Small intestine (tissue), 7 donors: ENCODE data around the gene ADAMTSL1. TPM values are rescaled to one million over a fixed set of nuclear protein-coding genes. Genes with fewer than 3 reads are reported as not detected.

Experiments
- DNase-seq, 2 donors: peaks; one replicate each; pipeline versions ENCODE4 v3.0.0 to v3.0.0-alpha.2; 2013
- FAIRE-seq: peaks from 2 replicates; lab custom pipeline; 2012; peaks lifted over from hg19 to GRCh38; lab: Jason Lieb, UNC
- H3K27ac ChIP-seq, 3 donors: one replicate each; pipeline ENCODE4 v1.5.1; 2013; ENCODE audit warnings: low read length in 2 of 3, mild to moderate bottlenecking in 2 of 3, control low read depth in 1 of 3, inconsistent platforms in 1 of 3, low read depth in 1 of 3, moderate library complexity in 1 of 3
- H3K27me3 ChIP-seq, 3 donors: one replicate each; pipeline ENCODE4 v1.6.1; 2013; ENCODE audit warnings: low read length in 3 of 3, inconsistent platforms in 1 of 3; ENCODE audit not compliant: control insufficient read depth in 3 of 3, insufficient read depth in 3 of 3
- H3K36me3 ChIP-seq, 3 donors: one replicate each; pipeline ENCODE4 v1.6.1; 2013; ENCODE audit warnings: low read length in 3 of 3, inconsistent platforms in 1 of 3, low read depth in 1 of 3, mild to moderate bottlenecking in 1 of 3, moderate library complexity in 1 of 3; ENCODE audit not compliant: control insufficient read depth in 3 of 3, insufficient read depth in 2 of 3
- H3K4me1 ChIP-seq, 3 donors: one replicate each; pipeline ENCODE4 v1.6.1; 2013; ENCODE audit warnings: low read length in 2 of 3, inconsistent platforms in 1 of 3, low read depth in 1 of 3, mild to moderate bottlenecking in 1 of 3, moderate library complexity in 1 of 3; ENCODE audit not compliant: control insufficient read depth in 3 of 3, insufficient read depth in 2 of 3
- H3K4me3 ChIP-seq, 3 donors: one replicate each; pipeline ENCODE4 v1.5.1; 2013; ENCODE audit warnings: low read length in 3 of 3, control low read depth in 1 of 3, inconsistent platforms in 1 of 3, low read depth in 1 of 3, mild to moderate bottlenecking in 1 of 3, moderate library complexity in 1 of 3
- H3K9me3 ChIP-seq, 2 donors: one replicate each; pipeline ENCODE4 v1.6.1; 2013; ENCODE audit warnings: low read depth in 1 of 2, low read length in 1 of 2; ENCODE audit not compliant: control insufficient read depth in 2 of 2, insufficient read depth in 1 of 2
- WGBS, 3 donors: extraction: QIAGEN DNeasy Blood & Tissue Kit; methylation state at CpG; one replicate each; pipeline ENCODE4 v1.1.7; 2013; 5-methylcytosine and 5-hydroxymethylcytosine counted together
- polyA plus RNA-seq, 4 donors: library from polyadenylated mRNA; stranded (reverse) in 3 of 4; unstranded in 1 of 4; fragments of 200-250 nt in 3 of 4; fragments of 120-200 nt in 1 of 4; gene quantifications; one replicate each; pipeline versions ENCODE4 v1.2.1 to v1.2.3, GENCODE V29; 2013
- donor health status: healthy with polysubstance abuse.
- donor health status: control.
- donor health status: control.
- donor health status: Bipolar disorder and iron deficiency.
- donor health status: healthy.

The ADAMTSL1 gene
- polyA plus RNA-seq, 4 donors = 0.97 to 1.6 TPM; not detected in 2

DNA sequence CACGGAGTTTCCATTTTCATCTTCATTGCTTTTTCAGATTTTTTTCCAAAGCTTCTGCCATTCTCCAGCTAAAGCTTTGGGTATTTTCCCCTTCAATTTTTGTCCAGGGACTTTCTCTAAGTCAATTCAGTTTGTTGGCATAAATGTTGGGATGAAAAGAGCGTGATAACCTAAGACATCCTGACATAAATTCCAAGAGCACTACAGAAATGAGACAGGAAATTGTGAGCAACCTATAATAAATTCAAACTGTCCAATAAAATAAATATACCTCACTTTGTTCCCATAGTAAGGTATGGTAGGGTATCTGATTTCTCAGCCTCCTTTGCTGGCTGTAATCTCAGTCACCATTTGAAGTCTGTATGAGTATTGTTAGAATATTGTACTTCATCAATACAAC is 8.4 kb downstream of the ADAMTSL1 start:
- DNase-seq (no peak), FAIRE-seq (no peak)
- Histone ChIP-seq H3K27me3 (no peaks in the 10 kb centered on the region), H3K36me3 (no peaks in the 10 kb centered on the region), H3K4me3 (no peak overlapping the region), H3K9me3 (no peaks in the 10 kb centered on the region), H3K4me1 (no peaks in the 10 kb centered on the region), H3K27ac (no peak overlapping the region)
- WGBS, 3 donors = 83 to 88% (median 86%) methylated on average over 2 of the region's 2 CpGs

DNA sequence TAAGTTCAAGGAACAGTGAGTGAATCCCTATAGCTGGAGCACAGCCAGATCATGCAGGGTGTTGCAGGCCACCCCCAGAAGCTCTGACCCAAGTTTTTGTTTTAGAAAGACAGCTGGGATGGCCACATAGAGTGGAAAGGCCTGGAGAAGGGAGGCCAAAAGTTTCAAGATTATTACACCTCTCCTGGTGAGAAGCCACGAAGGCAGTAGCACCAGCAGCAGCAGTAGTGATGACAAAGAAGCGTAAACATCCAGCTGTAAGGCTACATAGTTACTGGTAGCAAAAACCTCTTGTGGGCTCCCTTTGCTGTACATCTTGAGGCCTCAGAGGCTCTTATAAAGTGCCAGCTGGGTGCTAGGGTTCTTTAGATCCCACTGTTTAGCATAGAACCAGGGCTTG is 11.8 kb downstream of the ADAMTSL1 start:
- Histone ChIP-seq H3K9me3 (no peaks in the 10 kb centered on the region), H3K27me3 (no peaks in the 10 kb centered on the region), H3K4me1 (no peaks in the 10 kb centered on the region), H3K27ac (no peak overlapping the region), H3K4me3 (no peak overlapping the region), H3K36me3 (no peaks in the 10 kb centered on the region)
- 79 to 86% (median 81%) methylated on average over 2 of the region's 2 CpGs for WGBS, 3 donors
- no peak for DNase-seq
- no peak for FAIRE-seq

- Histone ChIP-seq H3K4me3 (no peak overlapping the region), H3K27me3 (no peaks in the 10 kb centered on the region), H3K36me3 (no peaks in the 10 kb centered on the region), H3K4me1 (no peaks in the 10 kb centered on the region), H3K27ac (no peak overlapping the region), H3K9me3 (no peaks in the 10 kb centered on the region)
- no peak for DNase-seq
- no peak for FAIRE-seq
- WGBS, 3 donors = 85 to 90% (median 89%) methylated on average over 7 of the region's 7 CpGs
Observed at GRCh38 chr9:18487611-18488010, 13.7 kb downstream of the ADAMTSL1 start.

DNA sequence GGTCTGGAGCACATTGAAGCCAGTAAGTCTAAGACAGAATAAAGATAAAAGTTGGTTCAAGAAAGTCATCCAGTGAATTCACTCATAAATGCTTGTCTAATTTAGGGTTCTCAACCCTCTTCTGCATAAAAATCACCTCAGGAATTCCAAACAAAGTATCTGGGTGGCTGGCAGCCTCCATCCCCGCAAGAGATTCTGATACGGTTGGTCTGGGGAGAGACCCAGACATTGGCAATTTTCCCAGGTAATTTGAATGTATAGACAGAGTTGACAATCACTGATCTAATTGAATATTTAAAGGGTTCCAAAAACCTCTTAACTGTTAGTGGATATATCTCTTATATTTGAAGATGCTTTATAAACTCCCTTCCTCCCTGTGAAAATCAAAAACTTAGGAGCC is 14.9 kb downstream of the ADAMTSL1 start:
- H3K36me3 ChIP-seq = no peaks in the 10 kb centered on the region
- no peaks in the 10 kb centered on the region for H3K9me3 ChIP-seq
- H3K4me3 ChIP-seq = no peak overlapping the region
- 79 to 86% (median 85%) methylated on average over 2 of the region's 2 CpGs for WGBS, 3 donors
- no peak overlapping the region for H3K27ac ChIP-seq
- no peaks in the 10 kb centered on the region for H3K27me3 ChIP-seq
- FAIRE-seq (no peak), DNase-seq (no peak)
- H3K4me1 ChIP-seq = no peaks in the 10 kb centered on the region

DNA sequence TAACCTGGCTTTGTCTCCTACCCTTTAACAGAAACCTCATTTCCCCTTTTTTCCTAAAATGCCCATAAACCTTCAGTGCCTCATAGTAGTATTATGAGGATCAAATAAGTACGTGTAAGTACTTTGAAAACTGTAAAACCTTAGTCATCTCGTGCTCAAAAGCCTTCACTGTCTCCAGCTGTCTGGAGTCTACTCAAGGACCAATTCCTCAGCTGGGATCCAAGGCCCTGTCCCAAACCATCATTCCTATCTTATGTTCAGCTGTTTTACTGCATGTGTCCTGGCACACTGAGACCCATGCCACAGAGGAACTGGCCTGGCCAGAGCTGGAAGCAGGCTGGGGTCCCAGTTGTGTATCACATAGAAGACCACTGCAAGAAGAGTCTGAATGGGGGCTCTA is 15.9 kb downstream of the ADAMTSL1 start:
- H3K4me1 ChIP-seq = no peaks in the 10 kb centered on the region
- FAIRE-seq (no peak), DNase-seq (no peak)
- no peak overlapping the region for H3K4me3 ChIP-seq
- H3K27ac ChIP-seq = no peak overlapping the region
- 74 to 88% (median 81%) methylated on average over 2 of the region's 2 CpGs for WGBS, 3 donors
- no peaks in the 10 kb centered on the region for H3K9me3 ChIP-seq
- H3K27me3 ChIP-seq = no peaks in the 10 kb centered on the region
- H3K36me3 ChIP-seq = no peaks in the 10 kb centered on the region

GRCh38 chr9:18490641-18491370 is 16.9 kb downstream of the ADAMTSL1 start:
- FAIRE-seq (no peak), DNase-seq (no peak)
- H3K9me3 ChIP-seq = no peaks in the 10 kb centered on the region
- H3K4me1 ChIP-seq = no peaks in the 10 kb centered on the region
- H3K4me3 ChIP-seq = no peak overlapping the region
- no peaks in the 10 kb centered on the region for H3K36me3 ChIP-seq
- 59 to 71% (median 60%) methylated on average over 7 of the region's 7 CpGs for WGBS, 3 donors
- no peaks in the 10 kb centered on the region for H3K27me3 ChIP-seq
- peak overlapping the region in 1 of 3 donors; percentile 32 for H3K27ac ChIP-seq

- H3K36me3 ChIP-seq = no peaks in the 10 kb centered on the region
- no peak overlapping the region for H3K4me3 ChIP-seq
- DNase-seq = no peak
- FAIRE-seq = no peak
- H3K9me3 ChIP-seq = no peaks in the 10 kb centered on the region
- no peaks in the 10 kb centered on the region for H3K27me3 ChIP-seq
- no peaks in the 10 kb centered on the region for H3K4me1 ChIP-seq
- H3K27ac ChIP-seq = no peak overlapping the region
Observed at GRCh38 chr9:18492612-18493011, 18.7 kb downstream of the ADAMTSL1 start.

GRCh38 chr9:18493451-18493993 is 19.6 kb downstream of the ADAMTSL1 start:
- H3K36me3 ChIP-seq = no peaks in the 10 kb centered on the region
- no peak for DNase-seq
- WGBS, 3 donors = 74 to 89% (median 85%) methylated on average over 3 of the region's 3 CpGs
- no peak for FAIRE-seq
- no peaks in the 10 kb centered on the region for H3K27me3 ChIP-seq
- no peaks in the 10 kb centered on the region for H3K9me3 ChIP-seq
- H3K4me1 ChIP-seq = no peaks in the 10 kb centered on the region
- no peak overlapping the region for H3K27ac ChIP-seq
- H3K4me3 ChIP-seq = no peak overlapping the region

DNA sequence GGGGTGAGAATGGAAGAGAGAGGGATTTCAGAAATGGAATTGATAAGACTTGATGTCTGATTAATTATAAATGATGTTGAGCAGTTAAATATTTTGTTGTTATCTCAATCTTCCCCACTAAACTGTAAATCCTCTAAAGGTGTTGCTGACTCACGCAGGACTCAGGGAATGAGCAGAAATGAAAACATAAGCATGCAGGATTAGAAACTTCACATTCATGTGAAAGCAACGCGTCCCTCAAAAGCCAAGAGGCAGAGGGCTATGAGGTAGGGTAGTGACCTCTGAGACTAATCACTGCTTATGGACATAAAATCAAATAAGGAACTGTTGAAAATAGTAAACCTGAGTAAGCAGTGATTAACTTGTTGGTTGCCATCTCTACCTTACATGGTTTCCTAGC is 21.1 kb downstream of the ADAMTSL1 start:
- no peak for FAIRE-seq
- WGBS, 3 donors = 85 to 95% (median 87%) methylated on average over 3 of the region's 3 CpGs
- no peaks in the 10 kb centered on the region for H3K4me1 ChIP-seq
- no peak overlapping the region for H3K27ac ChIP-seq
- no peaks in the 10 kb centered on the region for H3K36me3 ChIP-seq
- H3K9me3 ChIP-seq = no peaks in the 10 kb centered on the region
- no peak overlapping the region for H3K4me3 ChIP-seq
- no peaks in the 10 kb centered on the region for H3K27me3 ChIP-seq
- DNase-seq = no peak
